ENCODE results near the gene STXBP4. TPM values are rescaled to one million over a fixed set of nuclear protein-coding genes. Genes with fewer than 3 reads are reported as not detected.

Gene STXBP4
- total RNA-seq, 1 experiment from 2014 or later, result 13.6 TPM

GRCh38 chr17:55037828-55038227 lies 69.3 kb downstream of the STXBP4 start:
- no peaks in the 10 kb centered on the region for H4K20me1 ChIP-seq (ENCODE audit: insufficient read depth)
- H3K4me1 ChIP-seq (ENCODE audit: control insufficient read depth in 1 of 2, insufficient read depth in 2 of 2, low read length in 2 of 2), result no peaks in the 10 kb centered on the region
- no peak overlapping the region for H3K4me3 ChIP-seq (replicated peaks in 1 of 2; ENCODE audit: low read depth in 1 of 2, low read length in 2 of 2)
- RAD21 ChIA-PET (ENCODE audit: low non-redundant PET in 1 of 2, low total read pairs in 2 of 2, uncharacterized antibody in 2 of 2, unreplicated experiment in 2 of 2), result no interaction called here
- H3K36me3 ChIP-seq (ENCODE audit: control insufficient read depth in 1 of 2, insufficient read depth in 2 of 2, low read length in 2 of 2), result no peaks in the 10 kb centered on the region
- DNase-seq (ENCODE audit: low read depth, low spot score) (no peak), ATAC-seq (no peak)
- H3K9ac ChIP-seq (ENCODE audit: low read length), result no peak overlapping the region
- no peak overlapping the region for H2AFZ ChIP-seq (ENCODE audit: low read depth, low read length, poor library complexity, severe bottlenecking)
- no peaks in the 10 kb centered on the region for H3K27me3 ChIP-seq (ENCODE audit: insufficient read depth, low read length)
- H3K79me2 ChIP-seq (ENCODE audit: insufficient read depth, low read length), result no peaks in the 10 kb centered on the region
- no peak overlapping the region for H3K4me2 ChIP-seq (ENCODE audit: low read length)
- no peak overlapping the region for H3K27ac ChIP-seq (ENCODE audit: low read depth, low read length)
- POLR2A ChIA-PET, result no interaction called here
- CTCF ChIA-PET, result no interaction called here
- intact Hi-C loops (cut with micrococcal nuclease), result no loop called here
- no peaks in the 10 kb centered on the region for H3K9me3 ChIP-seq (ENCODE audit: control insufficient read depth in 1 of 2, insufficient read depth in 1 of 2, low read depth in 1 of 2, low read length in 2 of 2)
- H3K9me2 ChIP-seq (ENCODE audit: insufficient read depth), result no peaks in the 10 kb centered on the region
- no peak for TF ChIP-seq FOSL1 (IDR thresholded peaks at IDR 0.05; ENCODE audit: low read depth)
- BruUV-seq (replicated peaks), result no TSS peak

DNA sequence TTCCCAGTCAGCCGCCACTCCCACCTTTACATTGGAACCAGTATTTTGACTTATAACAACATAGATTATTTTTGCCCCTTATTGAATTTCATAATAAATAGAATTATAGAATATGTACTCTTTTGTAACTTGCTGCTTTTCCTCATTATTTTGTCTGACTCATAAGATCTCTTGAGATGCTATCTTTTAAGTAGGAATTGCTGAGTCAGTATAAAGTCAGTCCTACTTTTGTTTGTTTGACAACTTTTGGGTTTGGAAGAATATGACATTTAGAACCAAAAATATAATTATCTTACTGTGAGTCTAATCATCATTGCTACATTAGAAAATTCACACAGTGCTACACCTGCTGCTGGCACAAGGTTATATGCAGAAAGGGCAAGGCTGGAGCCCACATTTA lies 69.7 kb downstream of the STXBP4 start:
- Histone ChIP-seq H2AFZ (ENCODE audit: low read depth, low read length, poor library complexity, severe bottlenecking) (no peak overlapping the region), H3K9ac (ENCODE audit: low read length) (no peak overlapping the region), H3K79me2 (ENCODE audit: insufficient read depth, low read length) (no peaks in the 10 kb centered on the region), H3K9me3 (ENCODE audit: control insufficient read depth in 1 of 2, insufficient read depth in 1 of 2, low read depth in 1 of 2, low read length in 2 of 2) (no peaks in the 10 kb centered on the region), H3K4me1 (ENCODE audit: control insufficient read depth in 1 of 2, insufficient read depth in 2 of 2, low read length in 2 of 2) (no peaks in the 10 kb centered on the region), H3K27ac (ENCODE audit: low read depth, low read length) (no peak overlapping the region), H3K9me2 (ENCODE audit: insufficient read depth) (no peaks in the 10 kb centered on the region), H3K4me2 (ENCODE audit: low read length) (no peak overlapping the region), H3K27me3 (ENCODE audit: insufficient read depth, low read length) (no peaks in the 10 kb centered on the region), H3K4me3 (replicated peaks in 1 of 2; ENCODE audit: low read depth in 1 of 2, low read length in 2 of 2) (no peak overlapping the region), H3K36me3 (ENCODE audit: control insufficient read depth in 1 of 2, insufficient read depth in 2 of 2, low read length in 2 of 2) (no peaks in the 10 kb centered on the region), H4K20me1 (ENCODE audit: insufficient read depth) (no peaks in the 10 kb centered on the region)
- ATAC-seq (no peak), DNase-seq (ENCODE audit: low read depth, low spot score) (no peak)
- TF ChIP-seq CEBPB (IDR thresholded peaks at IDR 0.05; ENCODE audit: low read depth), result no peak
- TF ChIP-seq CBX3 (IDR thresholded peaks at IDR 0.05; ENCODE audit: low read depth), result no peak
- TF ChIP-seq, protein P1, sequence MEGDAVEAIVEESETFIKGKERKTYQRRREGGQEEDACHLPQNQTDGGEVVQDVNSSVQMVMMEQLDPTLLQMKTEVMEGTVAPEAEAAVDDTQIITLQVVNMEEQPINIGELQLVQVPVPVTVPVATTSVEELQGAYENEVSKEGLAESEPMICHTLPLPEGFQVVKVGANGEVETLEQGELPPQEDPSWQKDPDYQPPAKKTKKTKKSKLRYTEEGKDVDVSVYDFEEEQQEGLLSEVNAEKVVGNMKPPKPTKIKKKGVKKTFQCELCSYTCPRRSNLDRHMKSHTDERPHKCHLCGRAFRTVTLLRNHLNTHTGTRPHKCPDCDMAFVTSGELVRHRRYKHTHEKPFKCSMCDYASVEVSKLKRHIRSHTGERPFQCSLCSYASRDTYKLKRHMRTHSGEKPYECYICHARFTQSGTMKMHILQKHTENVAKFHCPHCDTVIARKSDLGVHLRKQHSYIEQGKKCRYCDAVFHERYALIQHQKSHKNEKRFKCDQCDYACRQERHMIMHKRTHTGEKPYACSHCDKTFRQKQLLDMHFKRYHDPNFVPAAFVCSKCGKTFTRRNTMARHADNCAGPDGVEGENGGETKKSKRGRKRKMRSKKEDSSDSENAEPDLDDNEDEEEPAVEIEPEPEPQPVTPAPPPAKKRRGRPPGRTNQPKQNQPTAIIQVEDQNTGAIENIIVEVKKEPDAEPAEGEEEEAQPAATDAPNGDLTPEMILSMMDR (IDR thresholded peaks at IDR 0.05 in 2 of 3, conservative IDR thresholded peaks at IDR 0.05 in 1 of 3; ENCODE audit: borderline replicate concordance in 1 of 3, insufficient read depth in 1 of 3, low read depth in 2 of 3, low read length in 2 of 3), result no peak
- no peak for TF ChIP-seq POLR2AphosphoS5 (IDR thresholded peaks at IDR 0.05; ENCODE audit: low read depth, low read length)
- TF ChIP-seq EZH2 (IDR thresholded peaks at IDR 0.05), result no peak
- no peak for TF ChIP-seq FOSL1 (IDR thresholded peaks at IDR 0.05; ENCODE audit: low read depth)
- TF ChIP-seq ZNF274 (IDR thresholded peaks at IDR 0.05; ENCODE audit: low read depth, low read length), result no peak
- TF ChIP-seq SIN3A (IDR thresholded peaks at IDR 0.05; ENCODE audit: low read depth), result no peak
- TF ChIP-seq, protein P2, sequence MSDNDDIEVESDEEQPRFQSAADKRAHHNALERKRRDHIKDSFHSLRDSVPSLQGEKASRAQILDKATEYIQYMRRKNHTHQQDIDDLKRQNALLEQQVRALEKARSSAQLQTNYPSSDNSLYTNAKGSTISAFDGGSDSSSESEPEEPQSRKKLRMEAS (IDR thresholded peaks at IDR 0.05), result no peak
- TF ChIP-seq JUND (IDR thresholded peaks at IDR 0.05), result no peak
- no peak for TF ChIP-seq EZH2phosphoT487 (IDR thresholded peaks at IDR 0.05; ENCODE audit: borderline replicate concordance)
- TF ChIP-seq RAD21 (IDR thresholded peaks at IDR 0.05; ENCODE audit: low read depth), result no peak
- no peak for TF ChIP-seq REST (IDR thresholded peaks at IDR 0.05; ENCODE audit: low read depth)
- no peak for TF ChIP-seq EGR1 (IDR thresholded peaks at IDR 0.05; ENCODE audit: low read depth)
- TF ChIP-seq TCF7L2 (IDR thresholded peaks at IDR 0.05; ENCODE audit: borderline replicate concordance, extremely low read depth, insufficient read depth, insufficient read length), result no peak
- no peak for TF ChIP-seq POLR2A (IDR thresholded peaks at IDR 0.05; ENCODE audit: borderline replicate concordance, extremely low read depth, insufficient read depth, insufficient read length)
- POLR2A ChIA-PET, result no interaction called here
- CTCF ChIA-PET, result no interaction called here
- intact Hi-C loops (cut with micrococcal nuclease), result no loop called here
- no TSS peak for BruUV-seq (replicated peaks)
- RAD21 ChIA-PET (ENCODE audit: low non-redundant PET in 1 of 2, low total read pairs in 2 of 2, uncharacterized antibody in 2 of 2, unreplicated experiment in 2 of 2), result no interaction called here
